ENCODE results near the gene ENTPD2.
"Not testable (repeated sequence)": the region's sequence is repeated elsewhere in the genome, so short reads cannot be mapped to it uniquely, and the experiment has no call there.

The ENTPD2 gene

GRCh38 chr9:137066096-137066861, 12.4 kb upstream of the ENTPD2 start:
- TF ChIP-seq JUND (IDR thresholded peaks at IDR 0.05; ENCODE audit: low read depth): no peak

GRCh38 chr9:137065336-137065967, 11.6 kb upstream of the ENTPD2 start:
- in situ Hi-C loops (cut with HindIII; ENCODE audit: low pct_unique_long_range_greater_than_20kb, low sequenced_read_pairs): no loop called here
- no peak for TF ChIP-seq JUND (IDR thresholded peaks at IDR 0.05; ENCODE audit: low read depth)
- DNase-seq (ENCODE audit: low read depth in 1 of 2, low spot score in 1 of 2): no peak

More at GRCh38 chr9:137066096-137066861, 12.4 kb upstream of the ENTPD2 start:
- in situ Hi-C loops (cut with HindIII; ENCODE audit: low pct_unique_long_range_greater_than_20kb, low sequenced_read_pairs): no loop called here
- no peak for DNase-seq (ENCODE audit: low read depth in 1 of 2, low spot score in 1 of 2)

GRCh38 chr9:137064880-137065164, 11.0 kb upstream of the ENTPD2 start:
- no peak for TF ChIP-seq JUND (IDR thresholded peaks at IDR 0.05; ENCODE audit: low read depth)
- in situ Hi-C loops (cut with HindIII; ENCODE audit: low pct_unique_long_range_greater_than_20kb, low sequenced_read_pairs): no loop called here
- DNase-seq (ENCODE audit: low read depth in 1 of 2, low spot score in 1 of 2): no peak

DNA sequence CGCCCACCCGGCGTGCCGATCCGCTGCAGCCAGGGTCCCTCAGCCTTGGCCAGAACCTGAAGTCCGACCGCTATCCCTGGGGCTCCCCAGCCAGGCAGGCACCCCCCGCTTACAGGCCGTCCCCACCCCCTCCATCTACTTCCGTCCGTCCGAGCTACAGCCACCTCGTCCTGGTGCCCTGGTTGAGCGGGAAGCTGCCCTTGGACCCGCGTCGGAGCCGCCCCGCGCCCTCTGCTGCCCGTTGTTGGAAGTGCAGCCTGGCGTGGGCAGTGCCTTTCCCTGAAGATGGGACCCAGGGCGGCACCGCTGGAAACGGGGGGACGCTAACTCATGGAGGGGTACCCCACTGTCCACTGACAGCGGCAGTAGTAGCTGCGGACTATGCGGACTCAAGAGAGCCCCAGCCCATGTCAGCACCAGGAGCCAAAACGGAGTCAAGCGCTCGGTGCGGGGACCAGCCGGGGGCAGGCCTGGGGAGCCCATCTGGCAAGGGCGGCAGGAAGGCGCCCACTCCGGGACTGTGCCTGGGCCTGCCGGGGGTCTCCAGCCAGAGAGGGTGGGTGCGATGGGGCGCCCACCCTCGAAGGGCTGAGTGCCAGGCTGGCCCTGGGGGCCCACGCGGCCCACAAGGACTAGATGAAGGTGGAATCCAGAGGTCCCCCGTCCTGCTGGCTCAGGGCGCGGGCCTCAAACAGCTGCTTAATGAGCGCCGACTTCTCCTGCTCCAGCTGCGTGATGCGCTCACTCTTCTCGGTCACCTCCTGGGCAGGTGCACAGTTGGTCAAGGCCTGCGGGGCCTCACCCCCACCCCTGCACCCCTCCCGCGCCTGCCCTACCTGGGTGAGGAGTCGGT, 10.4 kb upstream of the ENTPD2 start:
- in situ Hi-C loops (cut with HindIII; ENCODE audit: low pct_unique_long_range_greater_than_20kb, low sequenced_read_pairs): no loop called here
- TF ChIP-seq JUND (IDR thresholded peaks at IDR 0.05; ENCODE audit: low read depth): no peak
- peak; percentile 78 to 85 for DNase-seq (ENCODE audit: low read depth in 1 of 2, low spot score in 1 of 2)

- no peak for TF ChIP-seq JUND (IDR thresholded peaks at IDR 0.05; ENCODE audit: low read depth)
- in situ Hi-C loops (cut with HindIII; ENCODE audit: low pct_unique_long_range_greater_than_20kb, low sequenced_read_pairs): no loop called here
- DNase-seq (ENCODE audit: low read depth in 1 of 2, low spot score in 1 of 2): no peak
These were observed 9.6 kb upstream of the ENTPD2 start for GRCh38 chr9:137063311-137064026.

- in situ Hi-C loops (cut with HindIII; ENCODE audit: low pct_unique_long_range_greater_than_20kb, low sequenced_read_pairs); DNase-seq (ENCODE audit: low read depth in 1 of 2, low spot score in 1 of 2): not testable (repeated sequence)
These were observed 8.9 kb upstream of the ENTPD2 start for GRCh38 chr9:137062798-137063197.

DNA sequence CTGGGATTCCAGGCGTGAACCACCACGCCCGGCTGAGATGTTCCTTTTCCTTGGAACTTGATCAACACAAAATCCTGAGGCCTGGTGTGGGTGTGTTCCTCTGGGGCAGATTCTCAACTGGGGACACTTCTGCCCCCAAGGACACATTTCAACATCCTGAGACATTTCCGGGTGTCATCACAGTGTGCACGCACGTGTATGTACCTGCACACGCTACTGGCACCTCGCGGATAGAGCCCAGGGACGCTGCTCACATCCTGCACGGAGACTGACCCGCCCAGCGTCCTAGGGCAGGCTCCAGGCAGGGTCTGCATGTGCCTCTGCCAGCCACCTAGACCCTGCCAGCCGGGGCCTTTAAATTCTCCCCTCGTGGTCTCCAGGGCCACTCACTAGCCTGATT, 8.5 kb upstream of the ENTPD2 start:
- no peak for TF ChIP-seq JUND (IDR thresholded peaks at IDR 0.05; ENCODE audit: low read depth)
- in situ Hi-C loops (cut with HindIII; ENCODE audit: low pct_unique_long_range_greater_than_20kb, low sequenced_read_pairs): no loop called here
- no peak for DNase-seq (ENCODE audit: low read depth in 1 of 2, low spot score in 1 of 2)

DNA sequence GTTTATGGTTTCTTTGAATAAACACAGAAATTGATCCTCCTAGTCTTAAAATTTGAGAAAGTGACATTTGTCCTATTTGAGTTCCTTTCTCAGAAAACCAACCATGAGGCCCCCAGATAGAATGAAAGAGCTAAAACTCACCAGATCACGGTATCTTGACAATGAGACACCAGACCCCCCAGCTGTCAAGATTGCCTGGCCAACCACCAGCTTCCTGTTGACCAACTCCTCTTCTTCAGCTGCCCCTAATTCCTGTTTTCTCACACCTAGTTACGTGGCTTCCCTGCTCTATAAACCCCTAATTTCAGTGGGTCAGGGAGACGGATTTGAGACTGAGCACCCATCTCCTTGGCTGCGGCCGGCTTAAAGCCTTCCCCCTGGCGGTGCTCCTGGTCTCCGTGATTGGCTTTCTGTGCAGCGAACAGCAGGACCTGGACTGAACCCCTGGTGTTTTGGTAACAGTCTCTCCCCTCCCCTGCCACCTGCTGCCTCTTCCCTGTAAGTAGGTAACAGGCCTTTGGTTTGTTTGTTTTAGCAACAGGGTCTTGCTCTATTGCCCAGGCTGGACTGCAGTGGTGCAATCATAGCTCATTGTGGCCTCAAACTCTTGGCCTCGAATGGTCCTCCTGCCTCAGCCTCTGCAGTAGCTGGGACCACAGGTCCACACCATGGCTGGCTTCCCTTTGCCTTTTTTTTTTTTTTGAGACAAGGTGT, 4.8 kb upstream of the ENTPD2 start:
- DNase-seq (ENCODE audit: low read depth in 1 of 2, low spot score in 1 of 2): no peak
- in situ Hi-C loops (cut with HindIII; ENCODE audit: low pct_unique_long_range_greater_than_20kb, low sequenced_read_pairs): no loop called here
- no peak for TF ChIP-seq JUND (IDR thresholded peaks at IDR 0.05; ENCODE audit: low read depth)

DNA sequence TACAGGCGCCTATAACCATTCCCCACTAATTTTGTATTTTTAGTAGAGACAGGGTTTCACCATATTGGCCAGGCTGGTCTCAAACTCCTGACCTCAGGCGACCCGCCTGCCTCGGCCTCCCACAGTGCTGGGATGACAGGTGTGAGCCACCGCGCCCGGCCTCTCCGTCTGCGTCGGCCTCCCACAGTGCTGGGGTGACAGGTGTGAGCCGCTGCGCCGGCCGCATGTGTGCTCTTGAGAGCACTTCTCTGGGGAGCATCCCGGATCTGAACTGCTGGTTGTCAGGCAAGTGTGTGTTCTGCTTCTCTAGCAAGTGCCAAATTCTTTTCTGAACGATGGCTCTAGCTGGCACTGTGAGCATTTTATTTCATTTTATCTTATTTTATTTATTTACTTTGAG, 3.7 kb upstream of the ENTPD2 start:
- DNase-seq (ENCODE audit: low read depth in 1 of 2, low spot score in 1 of 2): no peak
- in situ Hi-C loops (cut with HindIII; ENCODE audit: low pct_unique_long_range_greater_than_20kb, low sequenced_read_pairs): no loop called here
- no peak for TF ChIP-seq JUND (IDR thresholded peaks at IDR 0.05; ENCODE audit: low read depth)

- TF ChIP-seq JUND (IDR thresholded peaks at IDR 0.05; ENCODE audit: low read depth): no peak
- in situ Hi-C loops (cut with HindIII; ENCODE audit: low pct_unique_long_range_greater_than_20kb, low sequenced_read_pairs): no loop called here
- no peak for DNase-seq (ENCODE audit: low read depth in 1 of 2, low spot score in 1 of 2)
These were observed 3.0 kb upstream of the ENTPD2 start for GRCh38 chr9:137056739-137057415.

Measured in T47D (cell line).